Coronary artery (tissue), 2 donors: ENCODE results near the gene ST6GALNAC1.
A peak's percentile ranks its signal among the peaks of the same experiment; 100 is the strongest.

Experiments
- DNase-seq: peaks from one replicate; pipeline ENCODE4 v3.0.0-alpha.2; 2017; ENCODE audit warnings: low spot score
- H3K27ac ChIP-seq, 2 donors: fragments of 200-600 bp; sonication (generic); one replicate each; pipeline ENCODE4 v1.5.1; 2016 to 2019
- H3K4me3 ChIP-seq: fragments of 200-600 bp; sonication (generic); 2 replicates; pipeline ENCODE4 v1.5.1; 2016; ENCODE audit warnings: mild to moderate bottlenecking, moderate library complexity
- CTCF ChIP-seq: fragments of 200-600 bp; sonication (generic); IDR thresholded peaks from one replicate; pipeline ENCODE4 v1.5.1; 2019; ENCODE audit warnings: antibody characterized with exemption

ST6GALNAC1 gene

GRCh38 chr17:76676629-76677028, 33.1 kb upstream of the ST6GALNAC1 start:
- Histone ChIP-seq H3K4me3 (no peak overlapping the region), H3K27ac (no peak overlapping the region)
- TF ChIP-seq CTCF: no peak
- no peak for DNase-seq

- Histone ChIP-seq H3K4me3 (no peak overlapping the region), H3K27ac (no peak overlapping the region)
- TF ChIP-seq CTCF: no peak
- no peak for DNase-seq
These were observed 32.1 kb upstream of the ST6GALNAC1 start for GRCh38 chr17:76675648-76676047.

GRCh38 chr17:76674600-76674999, 31.0 kb upstream of the ST6GALNAC1 start:
- no peak overlapping the region for H3K4me3 ChIP-seq
- H3K27ac ChIP-seq: no peak overlapping the region
- no peak for TF ChIP-seq CTCF
- no peak for DNase-seq

- no peak overlapping the region for H3K4me3 ChIP-seq
- DNase-seq: no peak
- no peak for TF ChIP-seq CTCF
- no peak overlapping the region for H3K27ac ChIP-seq
These were observed 30.2 kb upstream of the ST6GALNAC1 start for GRCh38 chr17:76673729-76674128.

- no peak overlapping the region for H3K27ac ChIP-seq
- TF ChIP-seq CTCF: no peak
- no peak overlapping the region for H3K4me3 ChIP-seq
- DNase-seq: no peak
These were observed 29.3 kb upstream of the ST6GALNAC1 start for GRCh38 chr17:76672892-76673291.

GRCh38 chr17:76672270-76672851, 28.8 kb upstream of the ST6GALNAC1 start:
- H3K27ac ChIP-seq: peak overlapping the region; percentile 80 to 85
- no peak for DNase-seq
- TF ChIP-seq CTCF: no peak
- H3K4me3 ChIP-seq: peak overlapping the region; percentile 80

GRCh38 chr17:76671912-76672262, 28.3 kb upstream of the ST6GALNAC1 start:
- peak overlapping the region; percentile 80 to 85 for H3K27ac ChIP-seq
- peak overlapping the region; percentile 80 for H3K4me3 ChIP-seq
- no peak for DNase-seq
- TF ChIP-seq CTCF: no peak
